Fibroblast of skin of back (primary cell): ENCODE data around the gene CNPY1.
A peak's percentile ranks its signal among the peaks of the same experiment; 100 is the strongest.

Experiments used
- DNase-seq: peaks from one replicate; pipeline ENCODE4 v3.0.0-alpha.2; 2013

CNPY1 gene

DNA sequence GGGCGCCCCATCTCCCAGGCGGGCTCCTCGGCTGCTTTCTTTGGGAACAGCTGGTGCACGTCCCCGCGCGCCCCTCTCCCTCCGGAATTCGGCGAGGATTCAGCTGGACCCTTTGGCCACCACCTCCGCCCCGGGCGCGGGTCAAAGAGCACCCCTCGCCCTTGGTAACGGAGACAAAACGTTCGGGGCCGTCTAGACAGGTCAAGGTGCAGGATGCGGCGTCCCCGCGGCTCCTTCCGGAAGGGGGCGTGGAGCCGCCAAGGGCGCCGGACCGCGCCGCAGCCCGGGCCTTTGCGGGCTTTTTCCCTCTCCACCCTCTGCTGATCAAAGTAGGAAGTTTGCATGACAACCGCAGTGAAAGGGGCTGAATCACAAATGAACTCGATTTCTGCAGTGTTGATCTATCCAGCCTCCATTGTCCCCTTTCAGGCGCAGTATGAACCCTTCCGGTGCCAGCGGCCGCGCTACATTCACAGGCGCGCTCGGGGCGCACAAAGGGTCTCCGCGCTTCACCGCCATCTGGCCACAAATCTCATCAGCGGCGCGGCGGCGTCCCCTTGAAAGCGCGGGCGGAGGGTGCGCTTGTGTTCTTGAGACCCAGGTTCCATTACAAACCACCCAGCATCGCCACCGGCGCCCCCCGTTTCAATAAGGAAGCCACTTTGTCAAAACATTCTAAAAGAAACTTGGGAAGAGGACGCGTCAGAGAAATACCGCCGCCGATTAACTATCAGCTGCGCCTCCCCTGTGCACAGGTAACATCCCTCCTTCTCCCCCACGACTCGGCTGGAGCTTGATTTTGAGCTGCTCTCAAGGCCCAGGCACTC is 36.4 kb downstream of the CNPY1 start:
- no peak for DNase-seq

DNA sequence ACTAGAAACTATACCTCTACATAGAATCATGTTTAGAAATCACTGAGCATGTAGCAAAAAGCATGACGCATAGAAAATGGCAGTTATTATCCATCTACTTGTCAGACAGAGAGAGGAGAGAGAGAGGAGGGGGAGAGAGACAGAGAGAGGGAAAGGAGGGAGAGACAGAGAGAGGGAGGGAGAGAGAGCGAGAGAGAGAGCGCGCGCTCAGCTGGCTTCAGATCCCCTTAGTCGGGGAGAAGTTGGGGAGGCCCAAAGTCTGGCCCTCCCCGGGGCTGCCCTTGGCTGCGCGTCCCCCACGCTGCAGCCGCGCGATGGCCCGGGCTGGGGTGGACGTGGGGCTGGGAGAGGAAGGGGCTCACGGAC is 37.0 kb downstream of the CNPY1 start:
- no peak for DNase-seq

DNA sequence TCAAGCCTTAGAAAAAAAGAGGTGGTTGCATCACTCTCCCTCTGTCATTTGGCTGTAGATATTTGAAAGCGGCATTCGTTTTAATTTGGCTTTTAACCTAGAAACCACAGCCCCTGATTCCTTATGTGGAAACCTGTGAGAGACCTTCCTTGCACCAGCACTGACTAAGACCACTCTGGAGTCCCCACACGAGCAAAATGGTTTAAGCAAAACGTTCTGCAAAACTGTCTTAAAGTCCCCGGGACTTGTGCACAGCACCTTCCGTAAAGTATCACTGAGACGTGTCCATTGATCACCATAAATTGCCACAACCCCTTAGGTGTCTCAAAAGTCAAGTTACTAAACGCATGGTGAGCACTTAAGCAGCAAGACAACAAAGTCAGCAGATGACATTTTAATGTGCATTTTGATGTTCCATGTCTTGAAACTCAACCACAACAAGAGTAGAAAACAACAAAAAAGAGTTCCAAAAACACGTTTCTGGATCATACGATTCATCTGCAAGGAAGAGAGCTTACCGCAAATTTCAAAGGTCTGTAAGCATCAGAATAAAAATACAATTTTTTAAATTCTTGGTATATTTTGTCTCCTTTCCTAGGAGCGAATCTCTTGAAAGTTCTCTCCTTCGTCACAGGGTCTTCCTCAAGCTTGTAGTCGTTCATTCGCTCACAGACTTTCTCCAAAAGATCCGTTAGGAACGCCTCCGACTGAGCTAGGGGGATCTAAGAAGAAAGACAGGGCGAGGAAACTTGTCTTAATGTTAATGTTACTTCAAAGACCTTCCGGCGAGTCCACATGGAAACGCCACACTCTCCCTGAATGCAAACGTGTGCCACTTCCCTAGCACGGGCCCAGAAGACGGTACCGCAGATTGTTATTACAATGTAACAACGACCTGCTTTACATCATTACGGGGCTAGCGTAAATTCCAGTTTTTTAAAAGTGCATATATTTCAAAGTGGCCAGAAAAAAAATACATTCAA is 37.7 kb downstream of the CNPY1 start:
- no peak for DNase-seq

DNA sequence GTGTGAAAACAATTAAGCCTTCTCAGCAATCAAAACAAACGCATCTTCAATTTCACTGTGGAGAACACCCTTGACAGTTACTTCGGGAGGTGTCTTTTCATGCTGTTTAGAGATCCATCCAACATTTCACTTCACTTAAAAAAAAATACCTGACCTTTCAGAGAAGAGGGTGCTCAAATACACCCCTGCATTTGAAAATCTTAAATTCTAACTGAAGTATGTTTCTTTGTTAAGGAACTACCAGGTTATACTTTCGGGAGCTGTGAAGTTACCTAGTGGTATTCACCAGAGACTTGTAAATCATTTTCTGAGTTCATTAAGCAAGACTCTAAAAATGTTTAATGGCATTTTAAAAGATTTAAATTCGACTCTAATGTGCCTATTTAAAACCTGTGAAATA is 38.8 kb downstream of the CNPY1 start:
- no peak for DNase-seq

DNA sequence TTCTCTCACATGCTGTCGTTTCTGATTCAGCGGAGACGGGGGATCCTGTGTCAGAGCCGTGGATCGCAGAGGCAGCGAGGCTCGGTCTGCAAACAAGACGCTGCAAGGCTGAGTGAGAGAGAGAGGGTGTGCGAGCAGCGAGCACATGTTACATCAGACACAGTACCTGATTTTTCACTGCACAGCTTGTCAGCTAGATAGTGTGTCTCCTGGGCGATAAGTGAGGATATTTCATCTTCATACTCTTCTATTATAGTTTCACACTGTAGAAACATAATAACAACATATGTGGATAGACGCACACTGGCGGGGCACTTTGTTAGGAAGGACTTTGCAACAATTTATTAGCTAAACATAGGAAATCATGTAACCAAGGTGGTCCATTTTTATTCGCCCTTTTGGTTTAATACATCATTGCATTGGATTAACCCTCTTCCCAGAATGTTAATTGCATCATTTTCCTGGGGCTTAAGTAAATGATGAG is 39.5 kb downstream of the CNPY1 start:
- DNase-seq = no peak

DNA sequence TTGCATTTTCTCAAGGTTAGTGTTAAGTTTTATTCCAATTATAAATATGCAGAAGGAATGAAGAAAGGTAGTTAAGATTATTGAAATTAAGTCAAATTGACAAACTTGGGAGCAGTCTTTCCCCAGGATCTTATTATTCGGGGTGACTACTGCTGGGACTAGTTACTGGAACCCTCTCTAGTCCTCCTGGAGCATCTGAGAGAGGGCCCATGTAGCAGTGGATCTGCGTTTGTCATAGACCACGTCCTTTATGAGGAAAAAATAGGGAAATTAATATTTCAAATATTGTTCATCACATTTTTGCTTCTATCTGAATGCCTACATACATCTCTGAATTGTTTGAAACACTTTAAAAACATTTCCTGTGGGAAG is 41.0 kb downstream of the CNPY1 start:
- DNase-seq = no peak

DNA sequence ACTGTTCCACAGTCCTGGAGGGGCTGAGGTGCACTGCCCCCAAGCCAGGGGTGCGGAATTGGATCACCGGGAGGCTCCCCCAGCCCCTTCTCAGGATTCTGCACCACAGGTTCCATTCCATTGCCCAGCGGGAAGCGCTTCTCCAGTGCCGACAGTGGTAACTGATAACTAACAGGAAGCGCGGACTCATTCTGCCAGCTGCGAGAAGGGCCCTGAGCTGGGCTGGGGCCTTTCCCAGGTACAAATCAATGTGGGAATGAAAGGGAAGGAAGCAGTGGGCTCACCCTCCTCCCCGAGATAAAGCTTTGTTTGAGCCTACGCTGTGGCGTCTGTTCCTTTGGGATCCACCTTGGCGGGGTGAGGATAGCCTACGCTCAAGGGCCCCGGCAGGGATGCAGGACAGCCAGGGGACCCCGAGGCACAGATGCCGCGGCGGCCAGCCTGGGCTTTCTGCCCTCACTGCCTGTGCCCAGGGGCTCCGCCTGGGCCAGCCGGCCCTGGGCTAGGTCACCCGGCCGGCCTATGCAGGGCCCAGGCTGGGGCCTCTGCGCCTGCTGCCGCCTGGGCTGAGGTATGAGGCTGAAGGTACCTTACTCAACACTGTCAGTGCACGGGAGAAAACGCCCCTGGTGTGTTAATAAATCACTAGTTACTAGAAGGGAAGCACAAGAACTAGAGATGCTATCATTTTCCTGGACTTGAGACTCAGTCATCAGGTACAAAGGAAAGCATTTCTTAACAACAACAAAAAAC is 49.0 kb downstream of the CNPY1 start:
- DNase-seq = no peak

DNA sequence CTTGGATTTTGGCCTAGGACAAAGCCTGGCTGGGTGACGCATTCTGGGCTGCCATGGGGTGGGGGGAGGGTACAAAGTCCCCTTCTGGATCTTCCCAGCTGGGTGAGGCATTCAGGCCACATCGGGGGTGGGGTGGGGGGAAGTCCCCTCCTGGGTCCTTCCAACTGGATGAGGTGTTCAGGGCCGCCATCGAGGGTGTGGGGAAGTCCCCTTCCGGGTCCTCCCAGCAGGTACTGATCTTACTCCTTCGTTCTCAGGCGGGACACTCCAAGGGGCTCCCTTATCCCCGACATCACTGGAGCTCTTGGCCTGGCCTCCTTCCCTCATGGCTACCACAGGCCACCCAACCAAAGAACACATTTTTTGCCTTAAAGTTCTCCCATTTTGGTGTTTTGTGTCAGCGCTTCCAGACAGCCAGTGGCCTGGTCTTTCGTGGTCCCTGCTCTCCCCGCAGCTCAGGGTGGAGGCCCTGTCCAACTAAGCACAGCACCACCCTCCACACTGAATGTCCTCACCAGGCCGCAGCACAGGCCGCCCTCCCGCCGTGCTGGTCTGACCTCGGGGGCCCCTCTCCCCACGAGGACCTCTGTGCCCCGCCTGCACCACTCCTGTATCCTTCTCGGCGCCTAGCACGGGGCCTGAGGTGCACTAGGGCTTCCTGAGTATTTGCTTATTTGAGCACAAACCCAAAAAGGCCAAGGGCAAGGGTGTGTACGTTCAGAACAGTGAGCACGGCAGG is 49.9 kb downstream of the CNPY1 start:
- no peak for DNase-seq

DNA sequence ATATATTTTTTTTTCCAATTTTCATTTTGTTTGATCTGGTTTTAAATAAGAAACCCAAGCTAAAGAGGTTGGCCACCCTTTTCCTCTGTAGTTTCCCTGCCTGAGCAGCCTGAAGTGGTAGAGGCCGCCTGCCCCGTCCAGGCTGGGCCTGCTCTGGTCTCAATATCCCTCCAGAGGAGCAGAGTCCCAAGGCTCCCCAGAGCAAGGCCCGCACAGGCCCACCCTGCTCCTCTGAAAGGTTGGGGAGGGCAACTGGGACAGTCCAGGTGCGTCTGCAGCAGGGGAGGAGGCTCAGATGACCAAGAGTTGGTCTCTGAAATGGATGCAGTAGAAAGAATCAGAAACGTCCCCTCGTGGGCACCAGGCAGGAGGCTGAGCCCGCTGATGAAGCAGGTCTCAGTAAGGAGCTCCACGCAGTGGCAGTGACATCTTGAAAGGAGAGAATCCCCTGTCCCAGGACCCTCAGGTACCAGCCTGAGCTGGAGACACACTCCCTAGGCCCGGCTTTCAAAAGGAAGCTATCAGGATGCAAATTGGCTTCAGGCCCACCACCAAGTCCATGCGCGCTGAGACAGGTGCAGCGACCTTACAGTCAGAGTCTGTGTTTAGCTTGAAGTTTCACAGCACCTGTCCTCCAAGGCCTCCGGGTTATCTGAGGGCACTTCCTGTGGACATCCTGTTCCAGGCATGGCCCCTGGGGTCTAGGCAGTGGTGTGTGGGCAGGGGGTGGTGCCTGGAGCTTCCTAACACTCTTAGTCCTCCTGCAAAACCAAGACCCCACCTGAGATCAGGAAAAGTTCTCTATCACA is 50.7 kb downstream of the CNPY1 start:
- no peak for DNase-seq

DNA sequence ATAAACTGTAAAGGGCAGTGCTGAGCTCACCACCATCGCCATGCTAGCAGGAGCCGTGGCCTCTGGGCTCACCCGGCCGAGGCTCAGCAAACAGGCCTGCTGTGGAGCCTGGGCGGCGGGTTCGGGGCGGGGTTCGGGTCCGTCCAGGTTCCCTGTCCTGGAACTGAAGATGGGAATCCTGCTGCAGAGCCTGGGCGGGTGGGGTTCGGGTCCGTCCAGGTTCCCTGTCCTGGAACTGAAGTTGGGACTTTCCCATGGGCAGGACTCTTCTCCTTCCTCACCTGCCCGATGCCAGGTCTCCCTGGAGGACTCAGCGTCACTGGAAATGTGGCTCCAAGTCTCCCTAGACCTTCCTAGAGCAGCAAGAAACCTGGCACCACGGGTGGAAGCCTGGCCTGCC is 51.8 kb downstream of the CNPY1 start:
- no peak for DNase-seq

DNA sequence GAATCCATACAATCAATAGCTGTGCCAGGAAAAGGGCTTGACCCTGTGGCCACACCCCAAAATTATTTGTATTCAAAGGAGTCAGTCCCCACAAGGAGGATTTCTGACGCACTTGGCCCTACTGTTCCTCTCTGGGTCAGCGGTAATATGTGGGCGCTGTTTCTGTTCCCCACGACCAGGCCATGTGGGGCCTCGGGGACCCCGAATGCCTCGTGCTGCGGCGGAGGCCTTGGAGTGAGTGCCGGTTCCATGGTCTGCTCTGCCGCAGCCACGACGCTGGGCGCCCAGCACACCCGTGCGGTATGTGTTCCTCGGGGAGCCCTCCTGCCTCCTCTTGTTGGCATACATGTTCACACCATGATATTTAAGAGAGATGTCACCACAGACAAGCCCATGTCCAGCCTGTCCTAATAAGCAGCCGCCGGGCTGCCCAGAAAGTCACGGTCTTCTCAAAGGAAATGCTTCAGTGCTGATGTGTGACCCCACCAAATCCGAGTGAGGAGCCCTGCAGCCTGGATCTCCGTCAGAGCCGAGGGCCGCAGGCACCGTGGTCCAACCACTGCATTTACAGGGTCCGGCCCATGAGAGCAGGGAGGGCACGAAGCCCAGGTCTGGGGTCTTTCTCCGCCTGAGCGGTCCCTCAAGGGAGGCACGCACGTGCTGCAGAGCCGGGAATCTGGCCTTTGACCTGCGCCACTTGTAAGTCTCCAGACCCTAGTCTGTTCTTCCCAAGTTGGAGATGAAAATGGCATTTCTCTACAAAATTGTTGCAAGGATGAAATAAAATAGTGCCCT is 52.4 kb downstream of the CNPY1 start:
- no peak for DNase-seq

DNA sequence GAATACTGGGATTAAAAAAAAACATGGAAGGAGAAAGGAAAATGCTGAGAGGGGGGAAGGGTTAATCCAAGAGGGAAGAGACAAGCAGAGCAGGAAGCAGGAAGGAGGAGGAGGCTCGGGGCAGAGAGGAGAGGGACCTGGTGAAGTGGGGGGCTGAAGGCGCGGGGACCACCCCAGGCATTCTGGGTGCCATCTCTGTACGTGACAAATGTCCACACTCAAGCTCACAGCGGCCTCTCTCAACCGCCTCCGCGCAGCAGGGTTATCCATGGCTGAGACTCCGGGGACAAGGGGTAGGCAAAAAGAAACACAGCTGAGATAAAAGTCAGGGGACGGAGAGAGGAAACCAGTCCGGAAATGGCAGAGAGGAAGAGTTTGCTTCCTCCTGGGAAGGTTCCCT is 54.5 kb downstream of the CNPY1 start:
- no peak for DNase-seq

DNA sequence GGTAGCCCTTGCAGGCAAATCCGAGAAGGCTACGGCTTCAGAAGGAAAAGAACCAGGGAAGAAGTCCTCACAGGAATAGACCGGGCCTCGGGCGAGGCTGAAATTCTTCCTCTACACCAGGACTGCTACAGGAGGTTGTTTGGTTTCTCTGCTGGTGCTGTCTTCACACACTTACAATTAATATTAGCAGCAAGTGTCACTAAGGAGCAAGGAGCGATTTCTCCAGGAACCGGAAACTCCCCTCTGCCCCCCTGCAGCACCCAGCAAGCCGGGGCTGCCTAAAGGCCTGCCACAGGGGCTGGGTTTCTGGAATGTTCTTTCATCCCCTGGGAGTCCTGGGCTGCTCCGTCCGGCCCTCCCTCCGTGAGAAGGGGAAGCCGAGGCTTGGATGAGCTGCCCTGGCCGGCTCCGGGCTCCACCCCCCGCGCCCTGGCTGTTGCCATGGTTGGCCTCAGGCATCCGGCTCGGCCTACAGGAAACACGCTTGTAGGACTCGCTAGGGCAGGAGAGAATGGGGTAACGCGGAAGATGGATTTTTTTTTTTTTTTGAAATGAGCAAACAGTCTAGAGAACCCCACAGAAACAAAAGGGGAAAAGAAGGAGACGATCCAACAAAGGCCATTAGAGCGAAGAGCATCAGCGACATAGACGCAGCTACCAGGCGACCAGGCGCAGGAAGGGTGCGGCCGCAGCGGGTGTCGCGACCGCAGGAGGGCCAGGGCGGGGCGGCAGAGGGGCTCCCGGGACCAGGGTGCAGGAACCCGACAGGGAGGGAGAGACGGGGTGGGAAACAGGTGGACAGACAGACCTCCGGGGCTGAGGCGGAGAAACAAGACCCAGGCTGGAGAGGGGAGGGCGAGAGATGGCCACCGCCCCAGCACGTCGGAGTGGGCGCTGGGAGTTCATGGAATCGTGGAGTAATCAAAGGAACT is 55.4 kb downstream of the CNPY1 start:
- DNase-seq = peak; percentile 12

DNA sequence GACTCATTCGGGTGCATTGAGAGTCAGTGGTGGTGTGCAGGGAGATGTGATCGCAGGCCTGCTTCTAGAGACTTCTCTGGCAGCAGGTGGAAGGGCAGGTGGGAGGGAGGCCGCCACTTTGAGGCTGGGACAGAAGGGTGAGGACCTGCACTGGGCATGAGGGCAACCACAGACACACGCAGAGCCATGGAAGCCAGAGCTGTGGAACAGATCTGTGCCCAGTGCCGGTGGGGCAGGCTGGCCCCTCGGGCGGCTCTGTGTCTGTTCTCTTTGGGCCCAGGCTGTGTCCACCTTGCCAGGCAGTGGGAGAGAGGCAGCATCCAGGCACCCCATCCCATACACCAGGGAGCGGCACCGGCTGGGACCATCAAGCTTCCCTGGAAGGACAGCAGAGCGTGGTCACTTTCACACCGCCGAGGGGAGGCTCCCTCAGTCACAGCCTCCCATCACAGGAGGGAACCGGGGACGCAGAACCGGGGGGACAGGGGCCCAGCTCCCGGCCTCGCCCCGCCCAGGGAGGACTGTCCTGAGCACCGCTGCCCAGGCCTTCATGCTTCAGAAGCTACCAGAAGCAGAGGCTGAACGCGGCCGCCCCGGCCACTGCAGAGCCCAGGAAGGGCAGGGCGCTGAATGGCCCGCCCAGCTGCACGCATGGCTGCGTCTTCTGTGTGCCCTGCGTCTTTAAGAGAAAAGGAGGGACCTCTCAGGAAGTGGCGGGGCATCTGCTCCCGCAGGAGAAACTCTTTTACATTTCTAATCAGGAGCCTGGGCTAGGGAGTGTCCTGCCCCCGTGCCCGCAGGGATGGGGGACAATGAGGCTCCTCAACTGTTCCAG is 56.3 kb downstream of the CNPY1 start:
- DNase-seq = no peak

DNA sequence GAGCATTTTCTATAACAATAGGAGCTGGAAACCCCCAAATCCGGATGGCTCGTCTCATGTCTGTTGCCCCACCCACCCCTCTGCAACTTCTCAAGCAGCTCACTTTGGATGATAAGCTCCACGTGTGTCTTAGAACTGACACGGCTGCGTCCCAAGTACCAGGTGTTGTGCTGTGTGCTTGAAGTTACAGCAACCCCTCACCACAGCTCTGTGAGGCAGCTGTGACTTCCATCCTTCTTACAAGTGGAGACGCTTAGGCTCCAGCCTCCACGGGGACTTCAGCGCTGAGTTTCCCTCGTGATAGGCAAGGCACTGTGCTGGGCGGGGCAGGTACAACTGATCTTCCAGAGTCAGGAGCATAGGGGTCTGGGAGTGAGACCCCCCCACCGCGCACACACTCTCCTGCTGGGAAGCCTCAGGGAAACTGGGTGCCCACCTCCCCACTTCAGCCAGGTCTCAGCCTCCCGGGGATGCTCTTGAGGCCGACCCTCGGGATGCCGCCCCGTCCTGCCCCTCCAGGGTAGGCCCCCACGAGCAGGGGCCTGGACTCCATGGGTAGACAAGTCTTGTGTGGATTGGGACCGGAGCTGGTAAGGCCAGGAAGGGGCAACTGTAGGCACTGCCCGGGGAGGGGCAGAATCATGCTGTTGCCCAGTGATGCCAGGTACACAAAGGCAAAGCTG is 57.1 kb downstream of the CNPY1 start:
- no peak for DNase-seq

DNA sequence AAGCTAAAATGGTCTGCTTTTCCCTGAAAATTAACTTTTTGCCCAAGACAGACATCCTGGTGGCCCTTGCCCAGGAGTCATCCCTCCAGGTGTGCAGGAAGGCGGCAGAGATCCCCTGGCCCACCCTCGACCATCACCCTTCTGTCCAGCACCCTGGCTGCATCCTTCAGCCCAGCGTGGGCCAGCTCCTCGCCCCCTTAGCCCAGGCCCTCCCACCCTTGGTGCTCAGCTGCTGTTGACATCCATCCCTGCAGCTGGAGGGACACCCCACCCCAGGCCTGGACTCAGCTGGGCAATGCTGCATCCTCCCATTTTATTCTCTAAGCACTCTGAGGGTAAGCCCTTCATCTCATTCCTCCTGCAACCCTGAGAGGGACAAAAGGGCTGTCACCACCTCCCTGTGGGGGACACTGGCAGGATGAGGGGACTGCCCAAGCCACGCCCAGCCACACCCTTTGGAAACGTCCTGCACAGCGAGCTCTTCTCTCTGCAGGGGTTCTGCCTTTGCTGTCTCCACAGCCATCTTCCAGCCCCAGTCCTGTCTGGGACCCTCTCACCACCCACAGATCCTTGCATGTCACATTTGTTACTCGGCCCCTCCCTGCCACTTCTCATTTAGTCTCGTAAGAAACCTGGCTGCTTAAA is 57.8 kb downstream of the CNPY1 start:
- DNase-seq = no peak
